Measurements from ENCODE around the gene ATP6V1G1. TPM values are rescaled to one million over a fixed set of nuclear protein-coding genes. Genes with fewer than 3 reads are reported as not detected.
A peak's percentile ranks its signal among the peaks of the same experiment; 100 is the strongest.

The ATP6V1G1 gene
- total and polyA plus RNA-seq, 2 of the 13 experiments (the other 11 are each of a cell fraction or from before 2014, with no cell fraction given), result 108 to 158 TPM

DNA sequence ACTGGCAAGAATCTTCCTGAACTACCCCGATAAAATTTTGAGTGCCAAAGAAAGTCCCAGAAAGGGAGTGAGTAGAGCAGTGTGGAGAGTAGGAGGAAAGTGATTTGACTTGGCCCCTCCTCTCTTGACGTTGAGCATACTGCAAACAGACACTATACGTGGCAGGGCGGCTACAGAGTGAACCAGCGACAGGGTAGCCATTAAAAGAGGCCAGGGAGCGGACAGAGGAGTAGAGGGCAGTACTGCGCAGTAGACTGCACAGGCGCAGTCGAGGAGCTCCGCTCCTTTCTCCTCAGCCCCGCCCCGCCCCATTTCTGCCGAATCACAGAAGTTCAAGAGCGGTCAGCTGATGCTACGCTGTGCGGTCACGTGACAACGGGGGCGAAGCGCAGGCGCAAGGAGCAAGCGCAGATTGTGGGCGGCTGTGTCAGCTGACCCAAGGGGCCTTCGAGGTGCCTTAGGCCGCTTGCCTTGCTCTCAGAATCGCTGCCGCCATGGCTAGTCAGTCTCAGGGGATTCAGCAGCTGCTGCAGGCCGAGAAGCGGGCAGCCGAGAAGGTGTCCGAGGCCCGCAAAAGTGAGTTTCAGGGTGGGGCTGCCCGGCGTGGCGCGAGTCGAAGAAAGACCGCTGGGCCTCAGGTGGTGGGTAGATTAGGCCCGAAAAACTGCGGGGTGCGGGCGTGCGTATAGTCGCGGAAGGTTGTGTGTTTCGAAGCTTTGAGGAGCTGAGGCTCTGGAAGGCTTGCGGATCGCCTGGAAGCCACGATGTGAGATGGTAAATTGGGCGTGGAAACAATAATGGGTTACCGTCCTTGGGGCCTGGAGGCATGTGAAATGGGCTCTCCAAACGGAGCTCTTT, at the start of gene ATP6V1G1 (continued):
- TF ChIP-seq, protein P1, sequence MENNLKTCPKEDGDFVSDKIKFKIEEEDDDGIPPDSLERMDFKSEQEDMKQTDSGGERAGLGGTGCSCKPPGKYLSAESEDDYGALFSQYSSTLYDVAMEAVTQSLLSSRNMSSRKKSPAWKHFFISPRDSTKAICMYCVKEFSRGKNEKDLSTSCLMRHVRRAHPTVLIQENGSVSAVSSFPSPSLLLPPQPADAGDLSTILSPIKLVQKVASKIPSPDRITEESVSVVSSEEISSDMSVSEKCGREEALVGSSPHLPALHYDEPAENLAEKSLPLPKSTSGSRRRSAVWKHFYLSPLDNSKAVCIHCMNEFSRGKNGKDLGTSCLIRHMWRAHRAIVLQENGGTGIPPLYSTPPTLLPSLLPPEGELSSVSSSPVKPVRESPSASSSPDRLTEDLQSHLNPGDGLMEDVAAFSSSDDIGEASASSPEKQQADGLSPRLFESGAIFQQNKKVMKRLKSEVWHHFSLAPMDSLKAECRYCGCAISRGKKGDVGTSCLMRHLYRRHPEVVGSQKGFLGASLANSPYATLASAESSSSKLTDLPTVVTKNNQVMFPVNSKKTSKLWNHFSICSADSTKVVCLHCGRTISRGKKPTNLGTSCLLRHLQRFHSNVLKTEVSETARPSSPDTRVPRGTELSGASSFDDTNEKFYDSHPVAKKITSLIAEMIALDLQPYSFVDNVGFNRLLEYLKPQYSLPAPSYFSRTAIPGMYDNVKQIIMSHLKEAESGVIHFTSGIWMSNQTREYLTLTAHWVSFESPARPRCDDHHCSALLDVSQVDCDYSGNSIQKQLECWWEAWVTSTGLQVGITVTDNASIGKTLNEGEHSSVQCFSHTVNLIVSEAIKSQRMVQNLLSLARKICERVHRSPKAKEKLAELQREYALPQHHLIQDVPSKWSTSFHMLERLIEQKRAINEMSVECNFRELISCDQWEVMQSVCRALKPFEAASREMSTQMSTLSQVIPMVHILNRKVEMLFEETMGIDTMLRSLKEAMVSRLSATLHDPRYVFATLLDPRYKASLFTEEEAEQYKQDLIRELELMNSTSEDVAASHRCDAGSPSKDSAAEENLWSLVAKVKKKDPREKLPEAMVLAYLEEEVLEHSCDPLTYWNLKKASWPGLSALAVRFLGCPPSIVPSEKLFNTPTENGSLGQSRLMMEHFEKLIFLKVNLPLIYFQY (CRISPR knock-in tag; IDR thresholded peaks at IDR 0.05; ENCODE audit: borderline replicate concordance), result no peak
- TF ChIP-seq ZNF788 (CRISPR knock-in tag; IDR thresholded peaks at IDR 0.05; ENCODE audit: borderline replicate concordance), result peak; percentile 84; the same call in 1 of the 2 replicates
- peak; percentile 25; the same call in 1 of the 2 replicates for TF ChIP-seq ZNF678 (CRISPR knock-in tag; IDR thresholded peaks at IDR 0.05)
- peak; percentile 86 for TF ChIP-seq HNRNPLL (IDR thresholded peaks at IDR 0.05; ENCODE audit: low read depth, low read length, poor library complexity, severe bottlenecking)
- peak; percentile 79; the same call in 1 of the 2 replicates for TF ChIP-seq ETV6 (CRISPR knock-in tag; conservative IDR thresholded peaks at IDR 0.05)
- peak; percentile 89; the same call in 1 of the 2 replicates for TF ChIP-seq SMYD3 (CRISPR knock-in tag; IDR thresholded peaks at IDR 0.05)
- TF ChIP-seq, protein P2, sequence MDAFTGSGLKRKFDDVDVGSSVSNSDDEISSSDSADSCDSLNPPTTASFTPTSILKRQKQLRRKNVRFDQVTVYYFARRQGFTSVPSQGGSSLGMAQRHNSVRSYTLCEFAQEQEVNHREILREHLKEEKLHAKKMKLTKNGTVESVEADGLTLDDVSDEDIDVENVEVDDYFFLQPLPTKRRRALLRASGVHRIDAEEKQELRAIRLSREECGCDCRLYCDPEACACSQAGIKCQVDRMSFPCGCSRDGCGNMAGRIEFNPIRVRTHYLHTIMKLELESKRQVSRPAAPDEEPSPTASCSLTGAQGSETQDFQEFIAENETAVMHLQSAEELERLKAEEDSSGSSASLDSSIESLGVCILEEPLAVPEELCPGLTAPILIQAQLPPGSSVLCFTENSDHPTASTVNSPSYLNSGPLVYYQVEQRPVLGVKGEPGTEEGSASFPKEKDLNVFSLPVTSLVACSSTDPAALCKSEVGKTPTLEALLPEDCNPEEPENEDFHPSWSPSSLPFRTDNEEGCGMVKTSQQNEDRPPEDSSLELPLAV (CRISPR knock-in tag; conservative IDR thresholded peaks at IDR 0.05; ENCODE audit: low read depth), result no peak
- TF ChIP-seq MTF1 (CRISPR knock-in tag; IDR thresholded peaks at IDR 0.05), result peak; percentile 5; the same call in 1 of the 2 replicates
- TF ChIP-seq, protein P3, sequence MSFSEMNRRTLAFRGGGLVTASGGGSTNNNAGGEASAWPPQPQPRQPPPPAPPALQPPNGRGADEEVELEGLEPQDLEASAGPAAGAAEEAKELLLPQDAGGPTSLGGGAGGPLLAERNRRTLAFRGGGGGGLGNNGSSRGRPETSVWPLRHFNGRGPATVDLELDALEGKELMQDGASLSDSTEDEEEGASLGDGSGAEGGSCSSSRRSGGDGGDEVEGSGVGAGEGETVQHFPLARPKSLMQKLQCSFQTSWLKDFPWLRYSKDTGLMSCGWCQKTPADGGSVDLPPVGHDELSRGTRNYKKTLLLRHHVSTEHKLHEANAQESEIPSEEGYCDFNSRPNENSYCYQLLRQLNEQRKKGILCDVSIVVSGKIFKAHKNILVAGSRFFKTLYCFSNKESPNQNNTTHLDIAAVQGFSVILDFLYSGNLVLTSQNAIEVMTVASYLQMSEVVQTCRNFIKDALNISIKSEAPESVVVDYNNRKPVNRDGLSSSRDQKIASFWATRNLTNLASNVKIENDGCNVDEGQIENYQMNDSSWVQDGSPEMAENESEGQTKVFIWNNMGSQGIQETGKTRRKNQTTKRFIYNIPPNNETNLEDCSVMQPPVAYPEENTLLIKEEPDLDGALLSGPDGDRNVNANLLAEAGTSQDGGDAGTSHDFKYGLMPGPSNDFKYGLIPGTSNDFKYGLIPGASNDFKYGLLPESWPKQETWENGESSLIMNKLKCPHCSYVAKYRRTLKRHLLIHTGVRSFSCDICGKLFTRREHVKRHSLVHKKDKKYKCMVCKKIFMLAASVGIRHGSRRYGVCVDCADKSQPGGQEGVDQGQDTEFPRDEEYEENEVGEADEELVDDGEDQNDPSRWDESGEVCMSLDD (CRISPR knock-in tag; IDR thresholded peaks at IDR 0.05; ENCODE audit: borderline replicate concordance), result peak; percentile 60; the same call in 1 of the 2 replicates
- no peak for TF ChIP-seq ZNF839 (CRISPR knock-in tag; IDR thresholded peaks at IDR 0.05; ENCODE audit: borderline replicate concordance)
- TF ChIP-seq, protein P4, sequence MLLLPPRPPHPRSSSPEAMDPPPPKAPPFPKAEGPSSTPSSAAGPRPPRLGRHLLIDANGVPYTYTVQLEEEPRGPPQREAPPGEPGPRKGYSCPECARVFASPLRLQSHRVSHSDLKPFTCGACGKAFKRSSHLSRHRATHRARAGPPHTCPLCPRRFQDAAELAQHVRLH (CRISPR knock-in tag; IDR thresholded peaks at IDR 0.05; ENCODE audit: borderline replicate concordance, low read depth), result peak; percentile 86
- peak; percentile 56; the same call in 1 of the 2 replicates for TF ChIP-seq ZIK1 (CRISPR knock-in tag; IDR thresholded peaks at IDR 0.05; ENCODE audit: borderline replicate concordance, low read depth)
- TF ChIP-seq, protein P5, sequence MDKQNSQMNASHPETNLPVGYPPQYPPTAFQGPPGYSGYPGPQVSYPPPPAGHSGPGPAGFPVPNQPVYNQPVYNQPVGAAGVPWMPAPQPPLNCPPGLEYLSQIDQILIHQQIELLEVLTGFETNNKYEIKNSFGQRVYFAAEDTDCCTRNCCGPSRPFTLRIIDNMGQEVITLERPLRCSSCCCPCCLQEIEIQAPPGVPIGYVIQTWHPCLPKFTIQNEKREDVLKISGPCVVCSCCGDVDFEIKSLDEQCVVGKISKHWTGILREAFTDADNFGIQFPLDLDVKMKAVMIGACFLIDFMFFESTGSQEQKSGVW (CRISPR knock-in tag; IDR thresholded peaks at IDR 0.05; ENCODE audit: borderline replicate concordance), result no peak; the same call in 1 of the 2 replicates
- TF ChIP-seq NFYB (CRISPR knock-in tag; IDR thresholded peaks at IDR 0.05), result peak; percentile 74
- peak; percentile 94 for TF ChIP-seq POLR2G (IDR thresholded peaks at IDR 0.05; ENCODE audit: low read depth, low read length)
